VCaP (cell line): ENCODE results near the gene LIN28A.
A peak's percentile ranks its signal among the peaks of the same experiment; 100 is the strongest.
"Not testable (repeated sequence)": the region's sequence is repeated elsewhere in the genome, so short reads cannot be mapped to it uniquely, and the experiment has no call there.

Source experiments
- H3K27ac ChIP-seq: fragments of 450-650 bp; 2 replicates; pipeline ENCODE4 v1.5.1; 2017
- CTCF ChIP-seq: fragments of 450-650 bp; conservative IDR thresholded peaks from 2 replicates; pipeline ENCODE4 v1.5.1; 2017; ENCODE audit warnings: mild to moderate bottlenecking, moderate library complexity

The LIN28A gene

GRCh38 chr1:26376050-26376449 is 34.6 kb upstream of the LIN28A start:
- H3K27ac ChIP-seq, result no peak overlapping the region
- TF ChIP-seq CTCF, result no peak

GRCh38 chr1:26378088-26378878 is 32.3 kb upstream of the LIN28A start:
- no peak for TF ChIP-seq CTCF
- H3K27ac ChIP-seq, result no peak overlapping the region

GRCh38 chr1:26378879-26379251 is 31.8 kb upstream of the LIN28A start:
- no peak for TF ChIP-seq CTCF
- no peak overlapping the region for H3K27ac ChIP-seq

GRCh38 chr1:26384076-26384475 is 26.5 kb upstream of the LIN28A start:
- TF ChIP-seq CTCF, result no peak
- H3K27ac ChIP-seq, result no peak overlapping the region

- not testable (repeated sequence) for H3K27ac ChIP-seq
These were observed 25.6 kb upstream of the LIN28A start for GRCh38 chr1:26385063-26385462.

- TF ChIP-seq CTCF, result no peak
- no peak overlapping the region for H3K27ac ChIP-seq
These were observed 23.2 kb upstream of the LIN28A start for GRCh38 chr1:26387447-26387846.

GRCh38 chr1:26388791-26389445 is 21.7 kb upstream of the LIN28A start:
- no peak for TF ChIP-seq CTCF
- no peak overlapping the region for H3K27ac ChIP-seq

- peak overlapping the region; percentile 58 for H3K27ac ChIP-seq
- no peak for TF ChIP-seq CTCF
These were observed 20.9 kb upstream of the LIN28A start for GRCh38 chr1:26389604-26390247.
